ENCODE data around the gene SLC34A1.

- TF ChIP-seq CTCF (IDR thresholded peaks at IDR 0.05) (no peak), POLR2A (IDR thresholded peaks at IDR 0.05) (no peak)
Observed at GRCh38 chr5:177421062-177421798, 37.0 kb downstream of the SLC34A1 start.
